Stimulated activated CD8-positive, alpha-beta memory T cell treated with anti-CD3 and anti-CD28 coated beads, Interleukin-4, amount 100 ng/mL, for 48 hours (primary cell): ENCODE measurements around the gene FAM217A.

Experiments
- DNase-seq: peaks from one replicate; pipeline ENCODE4 v3.0.0-alpha.2; 2020

The FAM217A gene

DNA sequence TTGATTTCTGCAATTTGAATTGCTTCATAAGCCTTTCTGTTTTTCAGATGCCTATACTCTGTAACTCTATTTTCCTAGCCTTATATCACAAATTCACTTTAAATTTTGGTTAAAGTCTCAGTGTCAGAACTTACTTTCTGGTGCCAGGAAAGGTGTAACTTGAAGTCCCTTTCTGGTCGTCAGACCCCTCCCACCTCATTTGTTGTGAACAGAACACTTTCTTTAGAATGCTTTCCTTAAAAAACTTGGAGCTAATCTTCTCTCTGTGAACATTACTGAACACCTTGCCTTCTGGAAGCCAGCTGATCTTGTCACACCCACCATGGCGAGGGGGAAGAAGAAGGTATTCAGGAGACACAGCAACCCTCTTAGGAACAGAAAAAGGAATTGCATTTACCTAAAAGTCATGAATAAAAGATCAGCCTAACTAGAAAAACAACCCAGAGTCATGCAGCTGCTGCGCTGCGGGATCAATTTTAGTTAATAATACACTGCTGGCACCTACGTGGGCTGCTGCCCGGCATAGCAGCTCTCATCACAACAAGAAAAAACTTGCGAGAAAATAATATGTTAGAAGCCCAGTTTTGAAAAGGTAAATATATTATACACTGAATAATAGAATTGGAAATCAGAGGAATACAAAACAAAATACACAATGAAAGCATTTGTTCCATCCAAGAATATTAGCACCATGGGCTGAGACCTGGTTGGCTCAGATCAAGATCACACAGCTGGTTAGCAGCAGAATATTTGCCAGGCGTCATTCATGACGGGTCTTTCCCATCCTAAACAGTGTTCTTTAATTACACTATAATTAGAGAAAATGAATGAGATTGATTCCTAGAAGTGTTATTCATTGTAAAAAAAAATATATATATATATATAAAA is 5.8 kb upstream of the FAM217A start:
- DNase-seq, result no peak

DNA sequence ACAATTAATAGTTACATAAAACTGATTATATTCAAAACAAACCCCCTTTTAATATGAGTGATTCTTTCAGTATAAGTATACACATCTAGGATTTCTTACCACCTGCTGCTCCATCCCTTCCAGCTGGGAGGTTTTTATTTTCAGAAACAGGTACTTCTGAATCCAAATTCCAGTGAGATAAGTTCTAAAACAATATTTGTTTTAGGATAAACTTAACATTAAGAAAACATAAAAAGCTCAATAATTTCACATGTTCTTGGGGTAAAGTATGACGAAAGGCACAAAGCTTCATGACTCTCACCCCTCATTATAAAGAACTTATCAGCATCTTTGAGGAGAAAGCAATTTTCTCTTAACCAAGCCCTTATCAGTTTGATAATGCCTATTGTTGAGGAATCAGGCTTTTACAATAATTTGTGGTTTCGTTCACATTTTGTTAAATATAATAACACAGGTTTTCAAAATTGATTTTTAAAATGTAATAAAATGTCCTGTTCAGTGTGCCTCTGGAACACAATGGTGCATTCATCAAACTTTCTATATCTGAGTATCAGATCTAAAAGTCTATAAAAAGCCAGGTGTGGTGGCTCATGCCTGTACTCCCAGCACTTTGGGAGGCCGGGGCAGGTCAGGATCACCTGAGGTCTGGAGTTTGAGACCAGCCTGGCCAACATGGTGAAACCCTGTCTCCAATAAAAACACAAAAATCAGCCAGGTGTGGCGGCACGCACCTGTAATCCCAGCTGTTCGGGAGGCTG is 4.3 kb downstream of the FAM217A start:
- no peak for DNase-seq

DNA sequence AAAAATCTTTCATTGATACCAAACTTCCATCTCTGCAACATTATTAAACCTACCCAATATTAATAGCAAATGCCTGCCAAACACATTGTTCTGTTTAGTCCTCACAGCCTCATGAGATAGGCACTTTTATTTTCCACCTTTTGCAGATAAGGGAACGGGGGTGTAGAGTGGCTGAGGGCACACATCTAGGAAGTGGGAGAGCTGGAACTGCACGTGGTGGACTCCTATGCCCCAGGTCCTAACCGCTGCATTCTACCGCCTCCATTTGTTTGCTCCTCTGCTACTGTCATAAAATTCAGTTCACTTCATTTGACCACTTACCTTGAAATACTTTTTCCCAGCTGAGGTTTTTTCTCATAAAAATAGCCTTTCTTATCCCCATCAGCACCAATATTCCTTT is 7.6 kb downstream of the FAM217A start:
- DNase-seq, result no peak

DNA sequence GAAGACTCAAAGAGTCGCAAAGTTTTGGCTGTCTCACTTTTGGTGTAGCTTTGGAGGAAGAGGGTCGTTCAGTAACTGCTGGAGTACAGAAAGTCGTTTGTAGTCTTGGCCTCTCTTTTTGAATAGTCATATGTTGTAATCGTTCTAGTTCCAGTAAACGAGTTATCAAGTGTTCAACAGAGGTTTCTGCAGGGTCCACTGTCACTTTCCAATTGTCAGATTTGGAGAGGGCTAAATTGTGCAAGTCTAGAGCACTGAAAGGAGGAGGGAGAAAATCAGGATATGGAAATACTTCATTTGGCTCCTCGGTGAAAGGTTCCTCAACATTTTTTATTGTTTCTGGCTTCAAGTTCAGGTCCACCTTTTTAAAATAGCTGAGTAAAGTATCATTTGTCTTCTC is 9.7 kb downstream of the FAM217A start:
- no peak for DNase-seq

DNA sequence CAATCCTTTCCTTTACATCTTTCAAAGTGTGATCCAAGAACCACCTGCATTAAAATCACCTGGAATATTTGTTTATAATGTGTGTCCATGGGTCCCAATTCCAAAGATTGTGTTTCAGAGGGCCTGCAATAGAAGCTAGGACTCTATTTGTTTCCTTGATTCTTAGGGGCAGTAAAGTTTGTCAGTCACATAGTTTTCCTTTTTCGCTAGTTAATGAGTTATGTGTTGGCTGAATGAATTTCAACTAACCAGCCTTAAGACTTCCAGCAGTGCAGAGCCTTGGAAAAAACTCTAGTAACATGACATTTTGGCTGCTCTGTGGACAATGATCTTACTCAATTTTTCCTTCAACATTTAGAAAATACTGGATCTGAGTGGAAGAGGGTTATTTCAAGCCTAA is 11.3 kb downstream of the FAM217A start:
- DNase-seq, result no peak

DNA sequence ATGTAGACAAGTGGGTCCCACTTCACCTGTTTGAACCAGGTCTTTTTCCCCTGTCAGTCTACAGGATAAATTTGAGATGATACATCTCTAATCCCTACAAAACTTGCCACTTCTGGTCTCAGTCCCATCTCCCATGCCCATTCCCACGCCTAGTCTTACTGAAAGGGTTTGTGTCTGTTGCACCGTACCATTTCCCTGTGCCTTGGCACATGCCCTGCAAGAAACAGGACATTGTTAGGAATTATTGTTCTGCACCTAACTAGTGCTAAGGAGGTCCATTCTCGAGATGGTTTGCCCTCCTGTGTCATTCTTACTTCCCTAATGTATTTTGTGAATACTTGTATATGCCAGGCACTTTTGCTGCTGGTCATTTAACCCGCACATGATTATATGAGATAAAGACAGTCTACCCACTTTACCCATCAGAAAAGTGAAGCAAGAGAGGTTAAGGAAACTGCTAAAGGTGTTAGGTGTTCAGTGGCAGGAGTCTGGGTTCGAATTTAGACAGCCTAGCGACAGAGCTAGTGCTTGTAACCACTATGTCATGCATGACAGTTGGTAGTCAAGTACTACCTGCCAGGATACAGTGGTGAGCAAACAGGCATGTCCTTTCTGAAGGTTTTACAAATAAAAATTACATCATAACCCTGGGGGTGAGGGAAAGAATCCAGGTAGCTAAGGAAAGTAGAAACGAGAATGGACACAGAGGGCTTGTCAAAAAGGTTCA is 12.7 kb downstream of the FAM217A start:
- DNase-seq, result no peak

DNA sequence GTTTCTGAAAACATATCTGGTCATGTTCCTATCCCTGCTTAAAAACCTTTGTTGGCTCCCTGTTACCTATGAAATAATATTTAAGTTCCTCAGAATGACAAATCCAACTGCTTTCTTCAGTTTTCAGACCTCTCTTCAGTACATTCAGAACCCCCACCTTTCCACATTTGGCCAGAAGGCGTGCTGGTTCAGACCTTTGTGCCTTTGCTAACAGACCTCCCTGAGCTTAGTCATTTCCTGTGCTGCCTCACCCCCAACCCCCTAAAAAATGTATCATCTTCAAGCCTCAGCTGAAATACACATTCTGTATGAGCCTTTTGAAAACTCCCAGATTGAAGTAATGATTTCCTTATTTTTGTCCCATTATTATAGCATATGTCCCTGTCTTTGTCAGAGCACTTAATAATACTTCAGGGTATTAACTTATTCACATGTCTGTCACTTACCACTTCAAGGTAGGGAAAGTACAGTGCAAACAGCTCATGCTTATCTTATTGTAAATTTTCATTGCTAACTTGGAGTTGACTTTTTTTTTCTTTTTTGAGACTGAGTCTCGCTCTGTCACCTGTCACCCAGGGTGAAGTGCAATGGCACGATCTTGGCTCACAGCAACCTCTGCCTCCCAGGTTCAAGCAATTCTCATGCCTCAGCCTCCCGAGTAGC is 19.7 kb downstream of the FAM217A start:
- DNase-seq, result peak; percentile 70

DNA sequence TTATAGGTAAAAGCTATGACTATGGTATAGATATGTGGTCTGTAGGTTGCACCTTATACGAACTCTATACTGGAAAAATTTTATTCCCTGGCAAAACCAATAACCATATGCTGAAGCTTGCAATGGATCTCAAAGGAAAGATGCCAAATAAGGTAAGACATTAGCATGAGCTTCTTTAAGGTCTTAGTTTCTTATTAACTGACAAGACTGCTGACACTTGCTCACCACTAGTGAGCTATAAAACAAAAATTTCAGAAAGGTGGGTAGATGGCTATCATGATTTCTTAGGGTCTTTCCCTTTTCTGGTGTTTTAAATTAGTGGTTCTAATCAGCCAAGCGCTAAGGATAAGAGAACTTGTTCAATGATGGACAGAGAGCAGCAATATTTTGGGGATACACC is 21.9 kb downstream of the FAM217A start:
- DNase-seq, result no peak

DNA sequence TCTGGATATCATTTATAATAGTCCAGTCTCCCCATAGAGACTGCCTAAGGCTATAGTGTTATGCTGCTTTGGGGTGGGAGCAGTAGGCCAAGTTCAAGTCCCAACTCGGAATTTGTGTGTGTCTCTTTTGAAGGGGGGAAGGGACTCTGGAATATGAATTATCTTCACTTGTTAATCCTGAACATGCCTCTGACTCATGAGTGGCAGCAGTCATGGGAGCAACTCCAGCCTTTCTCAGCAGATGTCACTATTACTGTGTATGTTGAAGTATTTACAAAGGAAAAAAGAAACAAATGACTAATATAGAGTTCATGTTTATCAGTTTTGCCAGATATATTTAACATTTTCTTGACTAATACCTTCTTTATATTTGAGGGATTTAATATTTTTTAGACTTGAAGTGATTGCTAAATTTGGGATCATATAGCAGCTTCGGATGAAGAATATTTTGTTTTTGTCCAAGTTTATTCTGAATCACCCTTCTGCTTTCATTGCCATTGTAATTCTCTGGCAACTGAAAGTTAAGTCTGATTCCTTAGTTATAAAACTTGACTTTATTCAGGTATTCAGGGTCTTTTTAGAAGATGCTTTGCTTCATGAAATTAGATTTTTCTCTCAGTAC is 23.4 kb downstream of the FAM217A start:
- DNase-seq, result no peak

DNA sequence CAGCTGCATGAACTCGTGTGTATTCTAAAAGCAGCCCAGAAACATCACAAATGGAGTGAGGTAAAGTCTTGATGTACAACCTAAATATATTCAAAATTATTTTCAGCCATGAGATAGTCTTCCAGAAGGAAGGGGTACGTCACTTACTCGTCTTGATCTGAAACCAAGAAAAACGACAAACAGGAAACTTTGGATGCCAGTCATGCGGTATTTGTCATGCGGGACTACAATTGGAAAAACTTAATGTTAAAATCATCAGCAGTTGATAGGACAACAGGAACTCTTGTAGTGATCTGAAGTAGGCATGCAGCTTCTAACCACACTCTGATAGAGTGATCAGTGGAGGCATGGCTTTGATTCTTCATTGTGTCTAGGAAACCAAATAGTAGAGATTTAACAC is 29.7 kb downstream of the FAM217A start:
- DNase-seq, result no peak

DNA sequence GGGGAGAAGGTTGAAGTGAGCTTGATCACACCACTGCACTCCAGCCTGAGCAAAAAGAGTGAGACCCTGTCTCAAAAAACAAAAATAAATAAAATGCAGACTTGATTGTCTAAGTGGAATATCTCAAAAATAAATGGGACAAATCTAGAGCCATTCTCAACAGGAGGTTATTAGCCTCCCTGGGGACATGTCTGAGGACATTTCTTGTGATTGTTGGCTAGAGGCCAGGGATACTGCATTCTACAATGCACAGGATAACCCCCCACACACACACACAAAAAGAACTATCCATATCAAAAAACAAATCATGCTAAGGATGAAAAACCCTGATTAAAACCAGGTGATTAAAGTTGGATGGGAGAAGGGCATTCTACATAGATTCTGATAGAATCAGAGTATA is 37.5 kb downstream of the FAM217A start:
- DNase-seq, result no peak

DNA sequence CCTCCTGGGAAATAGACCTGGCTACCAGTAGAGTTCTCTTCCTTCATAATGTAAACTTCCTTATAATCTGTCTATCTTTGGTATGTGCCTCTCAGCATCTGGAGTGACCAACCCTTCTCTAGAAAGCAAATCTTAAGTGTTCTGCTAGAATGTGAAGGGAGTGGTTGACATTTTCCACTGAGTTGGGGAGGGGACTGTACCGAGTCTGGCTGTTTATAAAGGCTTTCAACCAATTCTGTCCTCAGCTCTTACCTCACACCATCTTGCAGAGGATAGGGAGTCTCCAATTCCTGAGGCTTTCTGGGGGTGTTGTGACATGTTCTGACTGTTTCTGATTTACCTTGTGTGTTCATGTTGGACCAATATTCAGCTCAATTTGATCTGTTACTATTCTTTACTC is 39.6 kb downstream of the FAM217A start:
- no peak for DNase-seq

DNA sequence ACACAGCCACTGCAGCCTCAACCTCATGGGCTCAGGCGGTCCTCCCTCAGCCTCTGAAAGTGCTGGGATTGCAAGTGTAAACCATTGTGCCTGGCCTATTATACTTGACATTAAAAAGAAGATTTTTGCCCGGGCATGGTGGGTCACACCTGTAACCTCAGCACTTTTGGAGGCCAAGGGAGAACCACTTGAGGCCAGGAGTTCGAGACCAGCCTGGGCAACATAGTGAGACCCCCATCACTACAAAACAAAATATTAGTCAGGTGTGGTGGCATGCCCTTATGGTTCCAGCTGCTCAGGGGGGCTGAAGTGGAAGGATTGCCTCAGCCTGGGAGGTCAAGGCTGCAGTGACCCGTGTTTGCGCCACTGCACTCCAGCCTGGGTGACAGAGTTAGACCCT is 42.4 kb downstream of the FAM217A start:
- DNase-seq, result no peak

DNA sequence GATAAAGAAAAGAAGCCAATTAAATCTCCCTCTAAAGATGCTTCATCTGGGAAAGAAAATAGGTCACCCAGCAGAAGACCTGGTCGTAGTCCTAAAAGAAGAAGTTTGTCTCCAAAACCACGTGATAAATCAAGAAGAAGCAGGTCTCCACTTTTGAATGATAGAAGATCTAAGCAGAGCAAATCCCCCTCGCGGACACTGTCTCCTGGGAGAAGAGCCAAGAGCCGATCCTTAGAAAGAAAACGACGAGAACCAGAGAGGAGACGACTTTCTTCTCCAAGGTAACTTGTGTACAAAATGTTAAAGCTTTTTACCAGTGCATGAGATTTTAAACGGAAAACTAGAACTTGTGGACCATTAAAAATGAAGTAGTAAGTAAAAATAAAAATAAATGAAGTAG is 46.5 kb downstream of the FAM217A start:
- DNase-seq, result no peak

DNA sequence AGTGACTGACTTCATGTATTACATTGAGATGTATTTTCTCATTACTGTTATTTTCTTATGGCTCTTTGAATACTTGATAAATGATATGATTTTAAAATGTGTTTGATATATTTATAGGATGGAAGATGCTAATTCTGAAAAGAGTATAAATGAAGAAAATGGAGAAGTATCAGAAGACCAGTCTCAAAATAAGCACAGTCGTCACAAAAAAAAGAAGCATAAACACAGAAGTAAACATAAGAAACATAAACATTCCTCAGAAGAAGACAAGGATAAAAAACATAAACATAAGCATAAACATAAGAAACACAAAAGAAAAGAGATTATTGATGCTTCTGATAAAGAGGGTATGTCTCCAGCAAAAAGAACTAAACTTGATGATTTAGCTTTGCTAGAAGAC is 47.5 kb downstream of the FAM217A start:
- no peak for DNase-seq

DNA sequence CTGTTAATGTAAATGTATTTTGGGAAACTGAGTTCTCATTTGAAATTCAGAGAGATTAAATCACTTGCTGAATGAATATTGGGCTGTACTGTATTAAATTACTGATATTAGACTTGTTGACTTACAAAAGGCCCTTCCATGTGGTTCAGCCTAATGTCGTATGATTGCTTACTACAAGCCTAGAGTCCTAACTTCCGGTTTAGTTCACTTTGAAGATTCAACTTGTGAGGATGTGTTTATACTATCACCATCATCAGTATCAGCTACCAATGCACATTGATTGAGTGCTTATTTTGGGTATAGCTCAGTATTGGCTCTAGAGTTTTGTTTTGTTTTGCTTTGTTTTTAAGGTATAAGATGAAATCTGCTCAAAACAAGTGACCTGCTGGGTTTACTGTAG is 48.3 kb downstream of the FAM217A start:
- no peak for DNase-seq

DNA sequence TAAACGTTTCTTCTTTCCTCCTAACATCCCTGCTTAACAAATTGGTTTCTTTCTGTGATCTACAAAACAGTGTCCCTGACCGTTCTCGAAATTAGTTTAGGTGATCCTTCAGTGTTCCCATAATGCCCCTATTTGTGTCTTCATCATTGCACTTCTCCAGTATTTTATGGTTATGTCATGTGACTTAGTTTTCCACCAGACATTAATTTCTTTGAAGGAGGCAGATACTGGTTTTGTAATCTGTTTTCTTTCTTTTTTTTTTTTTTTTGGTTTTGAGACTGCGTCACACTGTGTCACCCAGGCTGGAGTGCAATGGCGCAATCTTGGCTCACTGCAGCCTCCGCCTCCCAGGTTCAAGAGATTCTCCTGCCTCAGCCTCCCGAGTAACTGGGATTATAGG is 49.2 kb downstream of the FAM217A start:
- DNase-seq, result no peak

DNA sequence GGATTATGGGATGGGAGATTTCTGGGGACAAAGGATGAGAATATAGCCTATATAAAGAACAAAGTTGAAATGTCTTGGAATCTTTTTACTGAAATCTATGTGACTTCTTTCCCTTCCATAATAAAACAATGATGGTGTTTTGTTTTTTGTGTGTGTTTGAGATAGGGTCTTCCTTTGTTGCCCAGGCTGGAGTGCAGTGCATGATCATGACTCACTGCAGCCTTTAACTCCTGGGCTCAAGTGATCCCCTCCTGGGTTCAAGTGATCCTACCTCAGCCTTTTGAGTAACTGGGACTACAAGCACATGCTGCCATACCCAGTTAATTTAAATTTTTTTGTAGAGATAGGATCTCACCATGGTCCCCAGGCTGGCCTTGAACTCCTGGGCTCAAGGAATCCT is 50.9 kb downstream of the FAM217A start:
- DNase-seq, result no peak

DNA sequence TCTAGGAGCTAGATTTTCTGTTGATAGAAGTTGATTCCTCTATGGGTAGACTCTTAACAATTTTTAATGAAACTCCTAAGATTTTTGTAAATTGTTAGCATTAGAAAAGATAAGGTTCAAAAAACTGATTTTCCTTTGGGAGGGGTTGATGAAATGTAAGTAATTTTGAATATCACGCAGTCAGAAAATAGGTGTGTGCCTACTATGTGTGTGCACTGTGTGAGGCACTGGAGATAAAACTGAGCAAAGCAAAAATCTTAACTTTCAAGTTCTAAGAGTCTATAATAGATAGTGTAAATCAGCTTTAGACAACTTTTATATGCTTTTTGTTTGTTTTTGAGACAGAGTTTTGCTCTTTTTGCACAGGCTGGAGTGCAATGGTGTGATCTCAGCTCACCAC is 53.3 kb downstream of the FAM217A start:
- no peak for DNase-seq

DNA sequence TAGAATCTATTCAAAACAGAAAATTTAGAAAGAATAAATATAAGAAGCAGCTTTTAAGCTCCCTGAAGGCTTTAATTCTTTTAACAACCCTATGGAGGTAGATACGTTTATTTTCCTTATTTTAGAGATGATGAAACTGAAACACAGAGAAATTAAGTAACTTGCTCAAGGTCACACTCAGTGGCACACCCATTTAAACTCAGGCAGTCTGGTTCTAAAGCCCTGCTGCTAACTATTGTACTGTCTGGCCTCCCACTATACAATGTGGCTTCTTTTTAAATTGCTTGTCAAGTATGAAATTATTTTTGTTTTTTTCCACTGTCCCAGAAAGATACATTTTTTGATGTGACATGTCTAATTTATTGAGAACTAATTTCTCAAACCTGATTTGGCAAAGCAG is 55.7 kb downstream of the FAM217A start:
- DNase-seq, result no peak

DNA sequence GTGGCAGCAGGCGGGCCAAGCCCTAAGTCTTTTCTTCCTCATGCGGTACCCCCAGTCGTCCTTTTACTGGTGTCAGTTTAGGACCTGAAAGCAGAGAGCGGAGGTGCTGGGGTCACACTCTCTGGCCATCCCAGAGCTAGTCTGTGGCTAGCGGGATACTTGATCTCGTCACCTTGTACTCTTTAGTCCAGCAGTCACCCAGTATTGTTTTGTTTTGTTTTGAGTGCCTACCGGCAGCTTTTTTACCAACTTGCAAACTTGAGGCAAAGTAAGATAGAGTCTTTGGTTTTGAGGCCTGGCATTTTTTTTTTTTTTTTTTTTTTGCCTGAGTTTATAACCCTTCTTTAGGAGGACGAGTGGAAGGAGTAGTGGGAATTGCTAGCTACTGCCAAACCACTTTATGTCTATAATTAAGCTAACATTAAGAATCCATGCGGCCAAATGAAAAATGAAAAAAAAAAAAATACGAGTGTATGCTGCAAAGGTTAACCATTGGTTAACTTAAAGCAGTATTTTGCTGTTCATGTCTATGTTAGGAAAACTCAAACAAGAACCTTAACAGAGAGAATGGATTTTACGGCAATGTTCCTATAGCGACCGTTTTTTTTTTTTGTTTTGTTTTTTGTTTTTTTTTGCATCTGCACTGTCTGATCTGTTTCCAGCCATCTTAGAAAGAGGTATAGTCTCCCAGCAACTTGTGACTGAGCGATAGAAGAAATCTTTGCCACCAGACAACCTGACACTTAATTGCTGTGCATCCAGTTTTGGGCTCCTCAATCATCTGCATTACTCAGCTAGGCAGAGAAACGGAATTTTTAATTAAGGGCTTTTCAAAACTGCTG is 56.9 kb downstream of the FAM217A start:
- no peak for DNase-seq
